Cerebellar nuclear complex (tissue), 1 donor: ENCODE measurements around the gene GCK.
"Not testable (repeated sequence)": the region's sequence is repeated elsewhere in the genome, so short reads cannot be mapped to it uniquely, and the experiment has no call there.

Experiments used
- DNase-seq, 2 experiments: peaks; one replicate each; lab custom pipeline; 2025; lab: John Stamatoyannopoulos, UW

Gene GCK

GRCh38 chr7:44177570-44178131 lies 11.6 kb downstream of the GCK start:
- no peak for DNase-seq

- no peak for DNase-seq
These were observed 12.8 kb downstream of the GCK start for GRCh38 chr7:44176486-44176885.

- DNase-seq, result no peak
These were observed 13.5 kb downstream of the GCK start for GRCh38 chr7:44175730-44176129.

GRCh38 chr7:44174694-44174948 lies 14.6 kb downstream of the GCK start:
- DNase-seq, result not testable (repeated sequence)

GRCh38 chr7:44173911-44174693 lies 15.1 kb downstream of the GCK start:
- no peak for DNase-seq

- no peak for DNase-seq
These were observed 16.3 kb downstream of the GCK start for GRCh38 chr7:44172803-44173424.

GRCh38 chr7:44172352-44172751 lies 16.9 kb downstream of the GCK start:
- DNase-seq, result no peak

- not testable (repeated sequence) for DNase-seq
These were observed 17.3 kb downstream of the GCK start for GRCh38 chr7:44171901-44172300.

GRCh38 chr7:44167920-44168319 lies 21.3 kb downstream of the GCK start:
- DNase-seq, result no peak

GRCh38 chr7:44163591-44163990 lies 25.6 kb downstream of the GCK start:
- no peak for DNase-seq

GRCh38 chr7:44162785-44163395 lies 26.3 kb downstream of the GCK start:
- DNase-seq, result no peak

GRCh38 chr7:44162179-44162578 lies 27.1 kb downstream of the GCK start:
- no peak for DNase-seq

GRCh38 chr7:44161371-44161770 lies 27.9 kb downstream of the GCK start:
- no peak for DNase-seq

- DNase-seq, result peak; percentile 25 to 59
These were observed 29.2 kb downstream of the GCK start for GRCh38 chr7:44159824-44160630.

- no peak for DNase-seq
These were observed 30.2 kb downstream of the GCK start for GRCh38 chr7:44158873-44159631.

GRCh38 chr7:44158096-44158872 lies 31.0 kb downstream of the GCK start:
- DNase-seq, result no peak

- no peak for DNase-seq
These were observed 31.8 kb downstream of the GCK start for GRCh38 chr7:44157116-44158080.

- no peak for DNase-seq
These were observed 32.7 kb downstream of the GCK start for GRCh38 chr7:44156453-44157010.
